Mesothelial cell of epicardium (in vitro differentiated cells): ENCODE measurements around the gene AKAP7. TPM values are rescaled to one million over a fixed set of nuclear protein-coding genes. Genes with fewer than 3 reads are reported as not detected.

ENCODE experiments used
- DNase-seq, 2 experiments: peaks; one replicate each; pipeline ENCODE4 v3.0.0; 2021; ENCODE audit warnings: low spot score in 2 of 2; ENCODE audit not compliant: unreplicated experiment in 2 of 2
- H3K27ac Mint-ChIP-seq: 2 replicates; pipeline ENCODE4 v1.8.0; 2021; ENCODE audit warnings: mixed read lengths
- H3K27me3 Mint-ChIP-seq: 2 replicates; pipeline ENCODE4 v1.8.0; 2021; ENCODE audit warnings: low read depth, mixed read lengths
- H3K36me3 Mint-ChIP-seq: 2 replicates; pipeline ENCODE4 v1.8.0; 2021; ENCODE audit warnings: mixed read lengths
- H3K4me1 Mint-ChIP-seq: 2 replicates; pipeline ENCODE4 v1.8.0; 2021; ENCODE audit warnings: mixed read lengths
- H3K4me3 Mint-ChIP-seq: 2 replicates; pipeline ENCODE4 v1.8.0; 2021; ENCODE audit warnings: mild to moderate bottlenecking, moderate library complexity, mixed read lengths
- H3K9me3 Mint-ChIP-seq: 2 replicates; pipeline ENCODE4 v1.8.0; 2021; ENCODE audit warnings: mixed read lengths
- total RNA-seq: library from RNA; stranded (reverse); gene quantifications from 3 replicates; pipeline ENCODE4 v1.2.1, GENCODE V29; 2021
- TF ChIP-seq, protein P1 (sequence below): fragments of 200-600 bp; sonication (generic); IDR thresholded peaks from one replicate; pipeline ENCODE4 v1.5.0; 2021; ENCODE audit warnings: antibody characterized with exemption; ENCODE audit not compliant: unreplicated experiment

AKAP7 gene
- total RNA-seq, 1 donor from 2014 or later = 10.0 TPM

DNA sequence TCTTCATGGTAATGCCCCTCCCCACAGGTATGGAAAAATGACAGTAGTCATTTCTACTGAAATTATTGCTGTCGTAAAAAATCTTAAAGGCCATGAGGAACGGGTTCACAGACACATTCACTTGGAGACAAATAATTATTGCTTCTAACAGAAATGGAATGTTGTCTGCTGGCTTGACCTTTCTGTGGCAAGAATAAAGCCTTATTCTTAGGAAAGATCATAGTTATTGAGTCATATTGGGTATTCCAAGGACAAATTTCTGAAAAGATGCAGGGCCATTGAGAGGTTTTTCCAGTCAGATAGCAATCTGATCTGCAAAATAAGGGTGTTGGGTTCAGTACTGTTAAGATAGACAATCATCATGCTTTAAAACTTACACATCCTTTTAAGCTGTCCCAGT, 29.2 kb downstream of the AKAP7 start:
- no peak for DNase-seq

DNA sequence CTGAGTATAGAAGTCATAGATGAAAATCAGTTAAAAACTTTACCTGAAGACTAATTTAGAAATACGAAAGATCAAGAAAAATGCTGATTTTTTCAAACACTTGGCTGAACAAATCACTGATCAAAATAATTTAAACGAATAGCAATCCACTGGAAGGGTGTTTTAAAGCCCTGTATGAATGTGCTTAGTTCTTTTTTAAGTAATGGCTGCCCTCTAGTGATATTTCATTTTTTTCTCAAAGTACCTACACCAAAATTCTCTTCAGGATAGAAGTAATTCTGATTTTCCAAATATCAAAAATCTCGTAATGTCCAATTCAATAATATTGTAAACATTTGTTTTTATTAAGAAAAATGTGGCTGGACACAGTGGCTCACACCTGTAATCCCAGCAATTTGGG, 32.5 kb downstream of the AKAP7 start:
- H3K4me3 Mint-ChIP-seq = no peak overlapping the region

More for the DNA sequence above, 29.2 kb downstream of the AKAP7 start:
- TF ChIP-seq, protein P1, sequence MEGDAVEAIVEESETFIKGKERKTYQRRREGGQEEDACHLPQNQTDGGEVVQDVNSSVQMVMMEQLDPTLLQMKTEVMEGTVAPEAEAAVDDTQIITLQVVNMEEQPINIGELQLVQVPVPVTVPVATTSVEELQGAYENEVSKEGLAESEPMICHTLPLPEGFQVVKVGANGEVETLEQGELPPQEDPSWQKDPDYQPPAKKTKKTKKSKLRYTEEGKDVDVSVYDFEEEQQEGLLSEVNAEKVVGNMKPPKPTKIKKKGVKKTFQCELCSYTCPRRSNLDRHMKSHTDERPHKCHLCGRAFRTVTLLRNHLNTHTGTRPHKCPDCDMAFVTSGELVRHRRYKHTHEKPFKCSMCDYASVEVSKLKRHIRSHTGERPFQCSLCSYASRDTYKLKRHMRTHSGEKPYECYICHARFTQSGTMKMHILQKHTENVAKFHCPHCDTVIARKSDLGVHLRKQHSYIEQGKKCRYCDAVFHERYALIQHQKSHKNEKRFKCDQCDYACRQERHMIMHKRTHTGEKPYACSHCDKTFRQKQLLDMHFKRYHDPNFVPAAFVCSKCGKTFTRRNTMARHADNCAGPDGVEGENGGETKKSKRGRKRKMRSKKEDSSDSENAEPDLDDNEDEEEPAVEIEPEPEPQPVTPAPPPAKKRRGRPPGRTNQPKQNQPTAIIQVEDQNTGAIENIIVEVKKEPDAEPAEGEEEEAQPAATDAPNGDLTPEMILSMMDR = no peak
- Mint-ChIP-seq H3K4me3 (no peak overlapping the region), H3K4me1 (peaks cover 15% of the 10 kb centered on the region), H3K36me3 (peaks cover 14% of the 10 kb centered on the region), H3K27me3 (no peaks in the 10 kb centered on the region), H3K27ac (no peak overlapping the region), H3K9me3 (no peaks in the 10 kb centered on the region)

DNA sequence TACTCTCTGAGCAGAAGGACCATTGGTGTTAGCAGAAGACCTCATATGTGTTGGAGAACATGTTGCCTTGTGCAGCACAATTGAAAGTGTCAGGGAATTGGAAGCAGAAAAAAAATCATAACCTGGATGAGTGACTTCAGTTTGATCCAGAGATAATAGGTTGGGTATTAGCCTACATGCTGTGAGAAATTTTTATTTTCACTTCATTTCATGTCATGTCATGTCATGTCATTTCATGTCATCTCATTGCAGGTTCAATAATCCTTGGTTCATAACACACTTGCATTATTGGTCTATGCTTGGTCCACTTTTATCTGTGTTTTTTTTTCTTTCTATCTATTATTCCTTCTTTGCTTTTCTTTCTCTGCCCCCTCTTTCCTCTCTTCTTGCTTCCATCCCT, 34.3 kb downstream of the AKAP7 start:
- H3K4me3 Mint-ChIP-seq = no peak overlapping the region
- no peak overlapping the region for H3K27ac Mint-ChIP-seq
- H3K4me1 Mint-ChIP-seq = peaks cover 6% of the 10 kb centered on the region
- peaks cover 10% of the 10 kb centered on the region for H3K36me3 Mint-ChIP-seq
- DNase-seq = no peak
- TF ChIP-seq, protein P1 = no peak
- no peaks in the 10 kb centered on the region for H3K9me3 Mint-ChIP-seq
- H3K27me3 Mint-ChIP-seq = no peaks in the 10 kb centered on the region

More for the DNA sequence above, 32.5 kb downstream of the AKAP7 start:
- H3K36me3 Mint-ChIP-seq = peaks cover 10% of the 10 kb centered on the region
- H3K9me3 Mint-ChIP-seq = no peaks in the 10 kb centered on the region
- peaks cover 11% of the 10 kb centered on the region for H3K4me1 Mint-ChIP-seq
- H3K27me3 Mint-ChIP-seq = no peaks in the 10 kb centered on the region
- no peak overlapping the region for H3K27ac Mint-ChIP-seq
- TF ChIP-seq, protein P1 = no peak
- no peak for DNase-seq

DNA sequence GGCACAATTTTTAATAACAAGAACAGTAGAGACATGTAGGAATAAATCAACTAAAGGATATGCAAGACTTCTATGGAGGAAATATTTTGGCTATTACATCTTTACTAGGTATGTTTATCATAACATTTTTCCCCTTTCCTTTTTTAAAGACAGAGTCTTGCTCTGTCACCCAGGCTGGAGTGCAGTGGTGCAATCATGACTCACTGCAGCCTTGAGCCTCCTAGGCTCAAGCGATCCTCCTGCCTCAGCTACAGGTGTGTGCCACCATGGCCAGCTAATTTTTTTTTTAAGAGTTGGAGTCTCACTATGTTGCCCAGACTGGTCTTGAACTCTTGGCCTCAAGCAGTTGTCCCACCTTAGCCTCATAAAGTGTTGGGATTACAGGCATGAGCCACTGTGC, 37.0 kb downstream of the AKAP7 start:
- no peaks in the 10 kb centered on the region for H3K9me3 Mint-ChIP-seq
- no peak overlapping the region for H3K27ac Mint-ChIP-seq
- peaks cover 6% of the 10 kb centered on the region for H3K36me3 Mint-ChIP-seq

DNA sequence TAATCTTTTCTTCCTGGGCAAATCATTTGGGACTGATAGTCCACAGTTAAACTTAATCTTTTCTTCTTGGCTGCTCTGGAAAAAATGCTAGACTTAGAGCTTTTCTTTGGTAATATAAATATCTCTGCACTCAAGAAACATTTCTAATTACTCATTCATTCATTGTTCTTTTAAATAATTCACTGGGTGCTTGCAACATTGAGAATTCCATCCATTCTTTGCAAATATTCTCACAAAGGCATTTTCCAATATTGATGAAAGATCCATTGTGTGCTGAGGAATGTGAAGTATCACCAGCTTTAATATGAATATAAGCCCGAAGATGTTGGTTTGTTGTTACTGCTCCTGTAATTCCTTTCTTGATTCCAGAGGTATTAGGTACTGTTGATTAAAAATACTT, 38.4 kb downstream of the AKAP7 start:
- no peak overlapping the region for H3K27ac Mint-ChIP-seq
- DNase-seq = no peak

More for the DNA sequence above, 37.0 kb downstream of the AKAP7 start:
- H3K4me3 Mint-ChIP-seq = no peak overlapping the region
- peaks cover 4% of the 10 kb centered on the region for H3K4me1 Mint-ChIP-seq
- no peaks in the 10 kb centered on the region for H3K27me3 Mint-ChIP-seq
- DNase-seq = no peak
- TF ChIP-seq, protein P1 = no peak

More for the DNA sequence above, 38.4 kb downstream of the AKAP7 start:
- Mint-ChIP-seq H3K4me3 (no peak overlapping the region), H3K4me1 (peaks cover 4% of the 10 kb centered on the region), H3K27me3 (no peaks in the 10 kb centered on the region), H3K36me3 (peaks cover 12% of the 10 kb centered on the region), H3K9me3 (no peaks in the 10 kb centered on the region)
- TF ChIP-seq, protein P1 = no peak
